Suppressor macrophage treated with lipopolysaccharide for 4 hours (primary cell): ENCODE results near the gene AMH.

Experiments
- DNase-seq: peaks from one replicate; pipeline ENCODE4 v3.0.0-alpha.2; 2020

Gene AMH

GRCh38 chr19:2251106-2252054 lies 2.3 kb downstream of the AMH start:
- no peak for DNase-seq

GRCh38 chr19:2252055-2252796 lies 3.1 kb downstream of the AMH start:
- no peak for DNase-seq

- DNase-seq: no peak
Measured at GRCh38 chr19:2252797-2253105, 3.6 kb downstream of the AMH start.

GRCh38 chr19:2253106-2254063 lies 4.3 kb downstream of the AMH start:
- DNase-seq: no peak

DNA sequence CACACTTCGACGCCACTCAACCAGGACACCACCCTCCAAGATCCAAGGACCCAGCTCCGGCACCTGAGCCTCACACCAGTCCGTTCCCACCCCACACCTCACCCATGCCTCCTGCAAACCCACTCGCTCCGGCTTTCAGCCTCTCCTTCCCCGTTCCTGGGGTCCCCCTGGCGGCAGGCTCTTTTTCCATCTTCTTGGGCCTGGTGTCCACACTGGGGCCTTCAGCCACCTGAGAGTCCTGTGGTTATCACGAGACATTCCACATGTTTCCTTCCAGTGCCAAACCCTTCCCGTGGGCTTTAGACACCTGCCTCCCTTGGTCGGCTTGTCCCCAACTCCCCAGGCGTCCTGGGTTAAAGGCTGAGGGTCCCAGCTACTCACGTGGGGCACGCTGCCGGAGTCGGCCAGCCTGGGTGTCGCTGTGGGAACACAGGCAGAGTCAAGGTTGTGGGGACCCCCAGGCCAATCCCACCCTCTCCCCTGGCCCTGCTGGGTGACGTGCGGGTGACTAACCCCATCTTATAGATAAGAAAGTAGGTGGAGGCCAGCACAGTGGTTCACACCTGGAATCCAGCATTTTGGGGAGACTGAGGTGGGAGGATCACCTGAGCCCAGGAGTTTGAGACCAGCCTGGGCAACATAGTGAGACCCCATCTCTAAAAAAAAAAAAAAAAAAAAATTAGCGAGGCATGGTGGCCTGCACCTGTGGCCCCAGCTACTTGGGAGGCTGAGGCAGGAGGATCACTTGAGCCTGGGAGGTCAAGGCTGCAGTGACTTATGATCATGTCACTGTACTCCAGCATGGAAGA lies 5.1 kb downstream of the AMH start:
- no peak for DNase-seq

DNA sequence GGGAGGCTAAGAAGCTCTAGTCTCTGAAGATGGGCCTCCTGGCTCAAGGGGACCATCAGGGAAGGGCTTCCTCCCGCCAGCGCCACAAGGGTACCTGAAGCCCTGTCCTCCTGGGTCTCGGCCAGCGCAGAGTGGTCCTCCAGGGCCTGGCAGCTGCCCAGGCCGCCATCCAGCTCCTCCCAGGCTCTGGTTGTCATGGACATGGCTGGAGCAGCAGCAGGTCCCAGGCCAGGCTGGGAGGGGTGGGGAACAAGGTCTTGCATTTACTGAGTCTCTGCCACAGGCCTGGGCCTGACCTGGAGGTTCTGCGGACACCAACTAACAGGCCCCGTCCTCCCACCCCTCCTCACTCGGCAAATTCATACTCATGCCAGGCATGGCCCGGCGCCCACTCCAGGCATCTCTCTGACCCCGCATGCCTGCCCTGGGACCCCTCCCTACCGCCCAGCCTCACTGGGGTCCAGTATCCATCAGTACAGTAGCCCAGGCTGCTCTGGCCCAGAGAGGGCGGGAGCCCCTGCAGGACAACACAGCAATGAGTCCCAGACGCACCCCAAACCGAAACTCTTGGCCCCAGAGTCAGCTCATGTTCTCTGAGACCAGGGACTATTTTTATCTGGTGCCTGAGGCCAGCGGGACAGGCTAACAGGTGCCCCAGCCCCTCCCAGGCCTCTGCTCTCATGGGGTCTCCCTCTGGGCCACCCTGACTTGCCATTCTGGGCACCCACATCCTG lies 6.2 kb downstream of the AMH start:
- no peak for DNase-seq

- DNase-seq: no peak
Measured at GRCh38 chr19:2255982-2256685, 7.0 kb downstream of the AMH start, which contains the start of gene JSRP1. Gene JSRP1 (minus strand): TSS chr19:2256417. CDS start chr19:2255314, 1,103 bp downstream.

GRCh38 chr19:2259336-2259735 lies 10.2 kb downstream of the AMH start:
- DNase-seq: no peak

DNA sequence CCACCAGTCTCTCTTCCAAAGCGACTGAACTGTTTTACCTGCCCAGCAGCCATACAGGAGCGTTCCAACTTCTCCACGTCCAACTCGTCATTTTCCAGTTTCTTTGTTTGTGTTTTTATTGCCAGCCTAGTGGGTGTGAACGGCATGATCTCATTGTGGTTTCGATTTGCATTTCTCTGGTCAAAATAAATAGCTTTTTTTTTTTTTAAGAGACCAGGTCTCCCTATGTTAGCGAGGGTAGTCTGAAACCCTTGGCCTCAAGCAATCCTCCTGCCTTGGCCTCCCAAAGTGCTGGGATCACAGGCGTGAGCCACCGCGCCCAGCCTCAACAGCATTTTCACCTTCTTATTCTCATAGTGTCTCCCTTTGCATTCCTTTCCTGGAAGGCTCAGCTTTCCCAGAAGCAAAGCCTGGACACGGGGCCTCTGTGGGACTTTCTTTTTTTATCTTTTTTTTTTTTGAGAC lies 11.2 kb downstream of the AMH start:
- no peak for DNase-seq

- DNase-seq: peak; percentile 49
Measured at GRCh38 chr19:2261438-2262172, 12.5 kb downstream of the AMH start.

GRCh38 chr19:2266183-2266993 lies 17.3 kb downstream of the AMH start:
- peak; percentile 94 for DNase-seq

DNA sequence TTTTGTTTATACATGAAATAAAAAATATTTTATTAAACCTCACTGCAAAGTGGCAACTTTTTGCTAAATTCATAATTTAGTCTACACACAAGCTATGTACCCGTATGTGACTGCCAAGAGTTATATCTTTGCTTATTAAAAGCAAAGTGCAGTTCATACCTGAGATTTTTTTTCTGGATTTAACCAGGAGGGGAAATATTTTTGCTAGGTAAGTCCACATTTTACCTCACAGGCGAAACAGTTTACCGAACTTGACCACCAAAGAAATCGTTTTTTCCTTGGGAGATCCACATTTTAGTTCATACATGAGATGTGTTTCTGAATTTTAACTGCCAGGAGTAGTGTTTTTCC lies 19.3 kb downstream of the AMH start:
- no peak for DNase-seq

DNA sequence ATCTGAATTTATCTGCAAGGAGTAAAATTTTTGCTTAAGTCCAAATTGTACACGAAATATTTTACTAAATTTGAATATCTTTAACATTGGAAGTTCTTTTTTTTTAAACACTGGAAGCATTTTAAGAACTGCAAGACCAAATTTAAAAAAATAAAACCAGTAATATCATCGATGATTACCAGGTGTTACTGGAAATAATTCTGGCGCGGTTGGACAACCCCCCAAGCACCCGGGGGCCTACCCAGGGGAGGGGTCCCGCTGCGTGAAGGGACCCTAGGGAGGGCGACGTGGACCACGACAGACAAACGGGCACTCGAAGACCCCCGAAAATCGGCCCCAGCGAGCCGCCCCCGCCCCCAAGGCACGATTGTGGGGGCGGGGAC lies 19.7 kb downstream of the AMH start:
- DNase-seq: no peak

GRCh38 chr19:2269244-2270156 lies 20.4 kb downstream of the AMH start:
- DNase-seq: peak; percentile 99

GRCh38 chr19:2270157-2270422 lies 21.0 kb downstream of the AMH start:
- no peak for DNase-seq

- peak; percentile 98 for DNase-seq
Measured at GRCh38 chr19:2270423-2271233, 21.5 kb downstream of the AMH start.
